Neural progenitor cell (in vitro differentiated cells): ENCODE results near the gene LCE1C. TPM values are rescaled to one million over a fixed set of nuclear protein-coding genes. Genes with fewer than 3 reads are reported as not detected.

Source experiments
- DNase-seq: peaks from one replicate; pipeline ENCODE4 v3.0.0-alpha.2; 2016; ENCODE audit warnings: low spot score
- H2AFZ ChIP-seq: fragments of 200-600 bp; sonication (generic); replicated peaks from 2 replicates; pipeline ENCODE4 v1.6.1; 2016; ENCODE audit warnings: antibody characterized with exemption
- H3F3A ChIP-seq: fragments of 200-600 bp; sonication (generic); 2 replicates; pipeline ENCODE4 v1.6.1; 2016; ENCODE audit warnings: antibody characterized with exemption, low read depth
- H3K27ac ChIP-seq: fragments of 200-600 bp; sonication (generic); 2 replicates; pipeline ENCODE4 v1.5.1; 2016; ENCODE audit warnings: mild to moderate bottlenecking
- H3K27me3 ChIP-seq: fragments of 200-600 bp; sonication (generic); 2 replicates; pipeline ENCODE4 v1.6.1; 2016; ENCODE audit warnings: mild to moderate bottlenecking, moderate library complexity
- H3K36me3 ChIP-seq: fragments of 200-600 bp; sonication (generic); 2 replicates; pipeline ENCODE4 v1.5.1; 2016
- H3K4me1 ChIP-seq: fragments of 200-600 bp; sonication (generic); 2 replicates; pipeline ENCODE4 v1.6.1; 2016; ENCODE audit warnings: mixed run types
- H3K4me2 ChIP-seq: fragments of 200-600 bp; sonication (generic); 2 replicates; pipeline ENCODE4 v1.6.1; 2016
- H3K4me3 ChIP-seq: fragments of 200-600 bp; sonication (generic); 2 replicates; pipeline ENCODE4 v1.5.1; 2016
- H3K79me2 ChIP-seq: fragments of 200-600 bp; sonication (generic); 2 replicates; pipeline ENCODE4 v1.6.1; 2016; ENCODE audit warnings: low read depth
- H3K9ac ChIP-seq: fragments of 200-600 bp; sonication (generic); 2 replicates; pipeline ENCODE4 v1.6.1; 2016
- H3K9me3 ChIP-seq: fragments of 200-600 bp; sonication (generic); 2 replicates; pipeline ENCODE4 v1.5.1; 2016; ENCODE audit warnings: low read depth
- H4K20me1 ChIP-seq: fragments of 200-600 bp; sonication (generic); 2 replicates; pipeline ENCODE4 v1.6.1; 2016; ENCODE audit warnings: low read depth
- H3K27ac Mint-ChIP-seq: 3 replicates; pipeline ENCODE4 v1.8.0; 2021; ENCODE audit warnings: mixed read lengths
- H3K27me3 Mint-ChIP-seq: 2 replicates; pipeline ENCODE4 v1.8.0; 2022; ENCODE audit warnings: low read depth, mild to moderate bottlenecking, inconsistent platforms, moderate library complexity, mixed read lengths; ENCODE audit not compliant: insufficient read depth
- H3K36me3 Mint-ChIP-seq: 3 replicates; pipeline ENCODE4 v1.8.0; 2021; ENCODE audit warnings: mixed read lengths
- H3K4me1 Mint-ChIP-seq: 3 replicates; pipeline ENCODE4 v1.8.0; 2021; ENCODE audit warnings: mixed read lengths
- H3K4me3 Mint-ChIP-seq: 3 replicates; pipeline ENCODE4 v1.8.0; 2021; ENCODE audit warnings: mild to moderate bottlenecking, moderate library complexity, mixed read lengths
- H3K9me3 Mint-ChIP-seq: 3 replicates; pipeline ENCODE4 v1.8.0; 2020; ENCODE audit warnings: mixed read lengths
- CTCF ChIP-seq: fragments of 200-600 bp; sonication (generic); IDR thresholded peaks from 2 replicates; pipeline ENCODE4 v1.5.1; 2017; ENCODE audit warnings: antibody characterized with exemption, mild to moderate bottlenecking
- EZH2 ChIP-seq: fragments of 200-600 bp; sonication (generic); IDR thresholded peaks from 2 replicates; pipeline ENCODE4 v1.6.1; 2017; ENCODE audit warnings: antibody characterized with exemption, mild to moderate bottlenecking, moderate library complexity
- EZH2phosphoT487 ChIP-seq: fragments of 200-600 bp; sonication (generic); IDR thresholded peaks from 2 replicates; pipeline ENCODE4 v1.6.1; 2017; ENCODE audit warnings: antibody characterized with exemption
- total RNA-seq: library from RNA; depleted of rRNA; stranded (reverse); fragments of >200 nt; gene quantifications from 2 replicates; pipeline ENCODE4 v1.2.3, GENCODE V29; 2015; ENCODE audit warnings: low replicate concordance

Gene LCE1C
- total RNA-seq, 1 donor from 2014 or later, result not detected

DNA sequence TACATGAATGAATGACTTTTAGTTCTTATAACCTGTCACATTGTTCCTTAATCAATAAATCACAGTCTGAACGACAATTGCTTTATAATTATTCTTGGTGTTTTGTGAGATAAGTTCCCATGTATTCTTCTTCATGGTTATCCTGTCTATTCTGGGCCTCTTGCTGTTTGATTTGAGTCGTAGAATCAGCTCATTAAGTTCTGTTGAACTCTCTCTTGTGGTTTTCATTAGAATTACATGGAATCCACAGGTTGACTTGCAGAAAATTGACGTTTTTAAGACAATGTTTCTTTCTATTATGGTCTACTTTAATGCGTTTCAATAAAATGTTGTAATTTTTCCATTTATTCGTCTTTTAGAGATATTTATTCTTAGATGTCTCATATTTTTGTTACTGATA is 16.8 kb upstream of the LCE1C start:
- H3K27ac Mint-ChIP-seq, result no peak overlapping the region
- no peak overlapping the region for H3K27ac ChIP-seq
- no peak overlapping the region for H2AFZ ChIP-seq
- H3K9me3 Mint-ChIP-seq, result peaks cover 11% of the 10 kb centered on the region
- no peaks in the 10 kb centered on the region for H3K4me1 ChIP-seq
- no peaks in the 10 kb centered on the region for H3F3A ChIP-seq
- no peak for DNase-seq
- no peaks in the 10 kb centered on the region for H3K79me2 ChIP-seq
- H3K36me3 Mint-ChIP-seq, result no peaks in the 10 kb centered on the region
- no peaks in the 10 kb centered on the region for H3K4me1 Mint-ChIP-seq
- peaks cover 24% of the 10 kb centered on the region for H3K9me3 ChIP-seq
- H3K36me3 ChIP-seq, result no peaks in the 10 kb centered on the region
- no peak overlapping the region for H3K4me3 ChIP-seq
- no peak overlapping the region for H3K4me3 Mint-ChIP-seq
- no peaks in the 10 kb centered on the region for H3K27me3 ChIP-seq
- no peak overlapping the region for H3K4me2 ChIP-seq
- no peak overlapping the region for H3K9ac ChIP-seq
- no peaks in the 10 kb centered on the region for H3K27me3 Mint-ChIP-seq
- TF ChIP-seq CTCF (no peak), EZH2phosphoT487 (no peak), EZH2 (no peak)
- H4K20me1 ChIP-seq, result no peaks in the 10 kb centered on the region

DNA sequence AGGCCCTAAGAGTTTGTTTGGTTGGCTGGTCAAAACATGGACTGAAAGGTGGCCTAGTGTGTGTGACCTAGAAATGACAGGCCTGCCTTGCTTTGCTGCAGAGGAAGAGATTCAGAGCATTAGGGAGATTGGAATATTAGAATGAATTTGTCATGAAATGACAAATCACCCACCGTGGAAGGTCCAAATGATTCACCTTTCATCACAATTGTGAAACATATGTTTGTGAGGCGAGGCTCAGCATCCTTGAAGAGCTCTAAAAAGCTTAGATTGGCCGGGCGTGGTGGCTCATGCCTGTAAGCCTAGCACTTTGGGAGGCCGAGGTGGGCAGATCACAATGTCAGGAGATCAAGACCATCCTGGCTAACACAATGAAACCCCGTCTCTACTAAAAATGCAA is 10.9 kb upstream of the LCE1C start:
- Mint-ChIP-seq H3K36me3 (no peaks in the 10 kb centered on the region), H3K9me3 (peaks cover 11% of the 10 kb centered on the region)

GRCh38 chr1:152811671-152812070 is 5.2 kb upstream of the LCE1C start, which contains the start of gene LCE1B:
Gene LCE1B, plus strand, starts transcription at chr1:152811971. Its CDS starts 476 bp downstream, at chr1:152812447.
- Mint-ChIP-seq H3K36me3 (no peaks in the 10 kb centered on the region), H3K9me3 (peaks cover 12% of the 10 kb centered on the region), H3K27ac (no peak within 1 kb of the TSS), H3K4me3 (no peak within 1 kb of the TSS), H3K27me3 (peaks cover 3% of the 10 kb centered on the region), H3K4me1 (no peaks in the 10 kb centered on the region)
- no peaks in the 10 kb centered on the region for H3K36me3 ChIP-seq
- H3K4me2 ChIP-seq, result no peak within 1 kb of the TSS
- H3K9ac ChIP-seq, result no peak within 1 kb of the TSS
- no peaks in the 10 kb centered on the region for H3K27me3 ChIP-seq
- no peaks in the 10 kb centered on the region for H3F3A ChIP-seq
- TF ChIP-seq EZH2 (no peak), CTCF (no peak), EZH2phosphoT487 (no peak)
- no peak within 1 kb of the TSS for H3K4me3 ChIP-seq
- H3K4me1 ChIP-seq, result no peaks in the 10 kb centered on the region
- H3K27ac ChIP-seq, result no peak within 1 kb of the TSS
- H4K20me1 ChIP-seq, result no peaks in the 10 kb centered on the region
- H2AFZ ChIP-seq, result no peak within 1 kb of the TSS
- no peaks in the 10 kb centered on the region for H3K79me2 ChIP-seq
- DNase-seq, result no peak
- peaks cover 39% of the 10 kb centered on the region for H3K9me3 ChIP-seq

More for the DNA sequence above, 10.9 kb upstream of the LCE1C start:
- Histone ChIP-seq H3F3A (no peaks in the 10 kb centered on the region), H3K9ac (no peak overlapping the region), H3K27me3 (no peaks in the 10 kb centered on the region), H3K4me1 (no peaks in the 10 kb centered on the region), H3K4me2 (no peak overlapping the region), H2AFZ (no peak overlapping the region), H3K27ac (no peak overlapping the region), H3K36me3 (no peaks in the 10 kb centered on the region), H3K4me3 (no peak overlapping the region), H4K20me1 (no peaks in the 10 kb centered on the region), H3K9me3 (peaks cover 31% of the 10 kb centered on the region), H3K79me2 (no peaks in the 10 kb centered on the region)
- no peak for TF ChIP-seq EZH2
- TF ChIP-seq EZH2phosphoT487, result no peak
- no peak for TF ChIP-seq CTCF
- Mint-ChIP-seq H3K4me3 (no peak overlapping the region), H3K27me3 (no peaks in the 10 kb centered on the region), H3K27ac (no peak overlapping the region), H3K4me1 (no peaks in the 10 kb centered on the region)
- DNase-seq, result no peak
